Ishikawa (cell line): Measurements from ENCODE around the gene SMAD7.

Experiments used
- CEBPB ChIP-seq: IDR thresholded peaks from 2 replicates; pipeline ENCODE4 v1.6.1; 2012
- CREB1 ChIP-seq: IDR thresholded peaks from 2 replicates; pipeline ENCODE4 v1.6.1; 2012; ENCODE audit warnings: low read depth
- EGR1 ChIP-seq: IDR thresholded peaks from 2 replicates; pipeline ENCODE4 v1.6.1; 2012
- EP300 ChIP-seq: IDR thresholded peaks from 2 replicates; pipeline ENCODE4 v1.6.1; 2012; ENCODE audit warnings: borderline replicate concordance
- MAX ChIP-seq: IDR thresholded peaks from 2 replicates; pipeline ENCODE4 v1.6.1; 2012
- NFIC ChIP-seq: IDR thresholded peaks from 2 replicates; pipeline ENCODE4 v1.6.1; 2012
- RAD21 ChIP-seq: IDR thresholded peaks from 2 replicates; pipeline ENCODE4 v1.6.1; 2012; ENCODE audit warnings: low read depth
- REST ChIP-seq: IDR thresholded peaks from 2 replicates; pipeline ENCODE4 v1.6.1; 2012; ENCODE audit warnings: low read depth, mild to moderate bottlenecking
- TAF1 ChIP-seq: IDR thresholded peaks from 2 replicates; pipeline ENCODE4 v1.6.1; 2012; ENCODE audit warnings: low read depth, mild to moderate bottlenecking
- TCF12 ChIP-seq: IDR thresholded peaks from 2 replicates; pipeline ENCODE4 v1.6.1; 2012; ENCODE audit warnings: low read depth
- TEAD4 ChIP-seq: IDR thresholded peaks from 2 replicates; pipeline ENCODE4 v1.6.1; 2012
- USF1 ChIP-seq: IDR thresholded peaks from 2 replicates; pipeline ENCODE4 v1.6.1; 2012
- YY1 ChIP-seq: IDR thresholded peaks from 2 replicates; pipeline ENCODE4 v1.6.1; 2012; ENCODE audit warnings: low read depth
- ZBTB7A ChIP-seq: IDR thresholded peaks from 2 replicates; pipeline ENCODE4 v1.6.1; 2012; ENCODE audit warnings: low read depth

Gene SMAD7

GRCh38 chr18:48987821-48988220, 37.1 kb upstream of the SMAD7 start:
- no peak for TF ChIP-seq YY1
- TF ChIP-seq USF1, result no peak
- TF ChIP-seq ZBTB7A, result no peak
- TF ChIP-seq TAF1, result no peak
- TF ChIP-seq NFIC, result no peak
- no peak for TF ChIP-seq REST
- TF ChIP-seq EP300, result no peak
- TF ChIP-seq CEBPB, result no peak
- no peak for TF ChIP-seq CREB1
- no peak for TF ChIP-seq TEAD4
- no peak for TF ChIP-seq EGR1
- TF ChIP-seq TCF12, result no peak

GRCh38 chr18:48986851-48987761, 36.3 kb upstream of the SMAD7 start:
- TF ChIP-seq NFIC, result no peak
- no peak for TF ChIP-seq ZBTB7A
- TF ChIP-seq USF1, result no peak
- TF ChIP-seq EP300, result no peak
- no peak for TF ChIP-seq EGR1
- TF ChIP-seq MAX, result no peak
- TF ChIP-seq CREB1, result no peak
- TF ChIP-seq TCF12, result no peak
- TF ChIP-seq YY1, result no peak
- no peak for TF ChIP-seq RAD21
- TF ChIP-seq CEBPB, result no peak
- TF ChIP-seq REST, result no peak

GRCh38 chr18:48985161-48985560, 34.4 kb upstream of the SMAD7 start:
- TF ChIP-seq NFIC (no peak), REST (no peak), CREB1 (no peak), RAD21 (no peak), USF1 (no peak), YY1 (no peak), MAX (no peak), ZBTB7A (no peak), TCF12 (no peak), EGR1 (no peak), EP300 (no peak), TEAD4 (no peak), TAF1 (no peak), CEBPB (no peak)
